GM23248 (cell line): ENCODE results near the gene OR2M3. TPM values are rescaled to one million over a fixed set of nuclear protein-coding genes. Genes with fewer than 3 reads are reported as not detected.

Experiments used
- DNase-seq: peaks from one replicate; pipeline ENCODE4 v3.0.0-alpha.2; 2015
- H2AFZ ChIP-seq: fragments of 200-600 bp; sonication (generic); 2 replicates; pipeline ENCODE4 v1.6.1; 2016; ENCODE audit warnings: antibody characterized with exemption
- H3F3A ChIP-seq: fragments of 200-600 bp; sonication (generic); 2 replicates; pipeline ENCODE4 v1.6.1; 2016; ENCODE audit warnings: mild to moderate bottlenecking, antibody characterized with exemption, mixed run types; ENCODE audit not compliant: insufficient read depth
- H3K27ac ChIP-seq: fragments of 200-600 bp; sonication (generic); 2 replicates; pipeline ENCODE4 v1.5.1; 2016; ENCODE audit warnings: mild to moderate bottlenecking
- H3K27me3 ChIP-seq: fragments of 200-600 bp; sonication (generic); replicated peaks from 2 replicates; pipeline ENCODE4 v1.6.1; 2016; ENCODE audit warnings: mild to moderate bottlenecking; ENCODE audit not compliant: insufficient read depth
- H3K36me3 ChIP-seq: fragments of 200-600 bp; sonication (generic); 2 replicates; pipeline ENCODE4 v1.6.1; 2016; ENCODE audit warnings: low read depth, mild to moderate bottlenecking
- H3K4me1 ChIP-seq: fragments of 200-600 bp; sonication (generic); 2 replicates; pipeline ENCODE4 v1.6.1; 2016; ENCODE audit warnings: mild to moderate bottlenecking; ENCODE audit not compliant: insufficient read depth
- H3K4me2 ChIP-seq: fragments of 200-600 bp; sonication (generic); one replicate; pipeline ENCODE4 v1.6.1; 2016; ENCODE audit warnings: mild to moderate bottlenecking; ENCODE audit not compliant: unreplicated experiment
- H3K4me3 ChIP-seq: fragments of 200-600 bp; sonication (generic); 2 replicates; pipeline ENCODE4 v1.5.1; 2016; ENCODE audit warnings: mild to moderate bottlenecking
- H3K79me2 ChIP-seq: fragments of 200-600 bp; sonication (generic); 2 replicates; pipeline ENCODE4 v1.6.1; 2016; ENCODE audit warnings: mild to moderate bottlenecking; ENCODE audit not compliant: insufficient read depth
- H3K9ac ChIP-seq: fragments of 200-600 bp; sonication (generic); 2 replicates; pipeline ENCODE4 v1.6.1; 2016; ENCODE audit warnings: mild to moderate bottlenecking
- H3K9me2 ChIP-seq: fragments of 200-600 bp; sonication (generic); 2 replicates; pipeline ENCODE4 v1.6.1; 2016; ENCODE audit warnings: mixed run types, mild to moderate bottlenecking, moderate library complexity; ENCODE audit not compliant: insufficient read depth
- H3K9me3 ChIP-seq: fragments of 200-600 bp; sonication (generic); one replicate; pipeline ENCODE4 v1.6.1; 2017; ENCODE audit warnings: low read depth
- H4K20me1 ChIP-seq: fragments of 200-600 bp; sonication (generic); 2 replicates; pipeline ENCODE4 v1.6.0; 2016; ENCODE audit not compliant: insufficient read depth
- EZH2 ChIP-seq: fragments of 200-600 bp; sonication (generic); IDR thresholded peaks from 2 replicates; pipeline ENCODE4 v1.6.1; 2018; ENCODE audit warnings: antibody characterized with exemption, mild to moderate bottlenecking; ENCODE audit not compliant: insufficient read depth, poor library complexity, severe bottlenecking
- EZH2phosphoT487 ChIP-seq: fragments of 200-600 bp; sonication (generic); IDR thresholded peaks from 2 replicates; pipeline ENCODE4 v1.6.1; 2018; ENCODE audit warnings: antibody characterized with exemption, moderate library complexity, mild to moderate bottlenecking, low read depth; ENCODE audit not compliant: insufficient read depth
- WGBS, 2 experiments: methylation state at CpG; one replicate each; pipeline ENCODE4 v1.1.6; 2015 to 2017; ENCODE audit warnings: low lambda C conversion rate in 2 of 2, low coverage in 1 of 2; ENCODE audit errors: missing lambda C conversion rate in 2 of 2; 5-methylcytosine and 5-hydroxymethylcytosine counted together
- in situ Hi-C: fragments of 300-500 bp; cut with MboI; formaldehyde crosslinking; loops from 2 replicates; pipeline ENCODE4 v1.15.0; 2020
- polyA plus RNA-seq: library from polyadenylated mRNA; unstranded; fragments of >200 nt; fragmentation: Nextera tagmentation; extraction: Ambion mirVana; gene quantifications from 2 replicates; pipeline ENCODE4 v1.2.1, GENCODE V29; 2016
- total RNA-seq: library from RNA; depleted of rRNA; stranded (reverse); fragments of >200 nt; shearing (Covaris generic); gene quantifications from 2 replicates; pipeline ENCODE4 v1.2.3, GENCODE V29; 2014

The OR2M3 gene
- total and polyA plus RNA-seq, 2 experiments from 2014 or later, result not detected

DNA sequence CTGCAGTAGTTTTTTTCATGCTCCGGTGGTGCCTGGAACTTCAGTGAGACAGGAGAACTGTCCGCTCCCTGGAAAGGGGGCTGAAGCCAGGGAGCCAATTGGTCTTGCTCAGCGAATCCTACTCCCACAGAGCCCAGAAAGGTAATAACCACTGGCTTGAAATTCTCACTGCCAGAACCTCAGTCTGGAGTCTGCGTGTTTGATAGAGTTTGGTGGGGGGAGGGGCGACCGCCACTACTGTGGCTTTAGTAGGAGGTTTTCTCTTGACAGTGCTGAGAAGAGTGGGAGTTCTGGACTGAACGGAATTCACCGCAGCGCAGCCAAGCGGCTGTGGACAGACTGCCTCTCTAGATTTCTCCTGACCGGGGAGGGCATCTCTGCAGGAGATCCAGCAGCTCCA lies 8.0 kb upstream of the OR2M3 start:
- H3K27me3 ChIP-seq, result no peaks in the 10 kb centered on the region
- no peaks in the 10 kb centered on the region for H3F3A ChIP-seq
- no peak overlapping the region for H3K4me2 ChIP-seq
- H3K9ac ChIP-seq, result no peak overlapping the region
- no peaks in the 10 kb centered on the region for H3K36me3 ChIP-seq
- H3K79me2 ChIP-seq, result no peaks in the 10 kb centered on the region
- TF ChIP-seq EZH2, result no peak
- no peak for TF ChIP-seq EZH2phosphoT487
- no peak overlapping the region for H3K27ac ChIP-seq
- DNase-seq, result no peak
- H2AFZ ChIP-seq, result no peak overlapping the region
- H3K9me2 ChIP-seq, result no peaks in the 10 kb centered on the region
- no peak overlapping the region for H3K4me3 ChIP-seq
- in situ Hi-C loops, result no loop called here
- H4K20me1 ChIP-seq, result no peaks in the 10 kb centered on the region
- H3K4me1 ChIP-seq, result no peaks in the 10 kb centered on the region
- 38% methylated on average over 11 of the region's 11 CpGs for WGBS, 2 experiments
- H3K9me3 ChIP-seq, result no peaks in the 10 kb centered on the region

DNA sequence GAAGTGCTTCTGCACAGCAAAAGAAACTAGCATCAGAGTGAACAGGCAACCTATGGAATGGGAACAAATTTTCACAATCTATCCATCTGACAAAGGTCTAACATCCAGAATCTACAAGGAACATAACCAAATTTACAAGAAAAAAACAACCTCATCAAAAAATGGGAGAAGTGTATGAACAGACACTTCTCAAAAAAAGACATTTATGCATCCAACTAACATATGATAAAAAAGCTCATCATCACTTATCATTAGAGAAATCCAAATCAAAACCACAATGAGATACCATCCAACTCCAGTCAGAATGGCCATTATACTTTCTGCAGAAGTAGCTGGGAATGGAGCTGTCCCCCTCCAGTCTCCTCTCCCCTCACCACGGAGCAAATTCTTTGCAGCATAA lies 2.9 kb upstream of the OR2M3 start:
- Histone ChIP-seq H3K4me3 (no peak overlapping the region), H3K9me3 (no peaks in the 10 kb centered on the region), H3K4me2 (no peak overlapping the region), H2AFZ (no peak overlapping the region), H3K36me3 (no peaks in the 10 kb centered on the region), H3F3A (no peaks in the 10 kb centered on the region), H3K4me1 (no peaks in the 10 kb centered on the region), H3K9ac (no peak overlapping the region), H4K20me1 (no peaks in the 10 kb centered on the region), H3K27ac (no peak overlapping the region), H3K27me3 (no peaks in the 10 kb centered on the region), H3K9me2 (no peaks in the 10 kb centered on the region), H3K79me2 (no peaks in the 10 kb centered on the region)
- 3 to 4% methylated on average over 1 of the region's 1 CpG for WGBS, 2 experiments
- TF ChIP-seq EZH2, result no peak
- DNase-seq, result no peak
- in situ Hi-C loops, result no loop called here

DNA sequence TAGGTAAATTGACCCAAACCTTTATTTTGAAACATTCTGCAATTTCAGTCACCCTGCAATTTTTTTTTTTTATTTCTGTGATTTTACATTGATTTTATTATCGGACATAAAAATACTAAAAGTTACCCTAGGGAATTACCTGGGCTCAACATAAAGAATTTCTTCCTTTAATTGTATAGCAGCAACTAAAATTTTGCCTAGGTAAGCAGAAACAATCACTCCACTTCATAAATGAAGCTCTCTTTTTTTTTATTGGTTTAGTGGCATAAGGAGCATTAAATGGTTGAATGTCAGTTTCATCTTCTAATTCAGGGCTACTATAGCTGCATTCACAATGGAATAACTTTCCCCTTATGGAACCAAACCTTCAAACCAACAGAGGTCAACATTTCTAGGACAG lies 18.8 kb downstream of the OR2M3 start:
- no peak overlapping the region for H3K4me3 ChIP-seq
- no peaks in the 10 kb centered on the region for H3F3A ChIP-seq
- no peak overlapping the region for H2AFZ ChIP-seq
- H4K20me1 ChIP-seq, result no peaks in the 10 kb centered on the region
- no peak overlapping the region for H3K9ac ChIP-seq
- H3K4me2 ChIP-seq, result no peak overlapping the region
- H3K27me3 ChIP-seq, result no peaks in the 10 kb centered on the region
- in situ Hi-C loops, result no loop called here
- DNase-seq, result no peak
- TF ChIP-seq EZH2phosphoT487 (no peak), EZH2 (no peak)
- no peaks in the 10 kb centered on the region for H3K36me3 ChIP-seq
- no peaks in the 10 kb centered on the region for H3K9me3 ChIP-seq
- 61 to 63% methylated on average over 1 of the region's 1 CpG for WGBS, 2 experiments
- H3K27ac ChIP-seq, result no peak overlapping the region
- no peaks in the 10 kb centered on the region for H3K79me2 ChIP-seq
- H3K4me1 ChIP-seq, result no peaks in the 10 kb centered on the region
- H3K9me2 ChIP-seq, result no peaks in the 10 kb centered on the region

- WGBS, 2 experiments, result 16 to 33% methylated on average over 1 of the region's 1 CpG
- TF ChIP-seq EZH2phosphoT487, result no peak
- no peak for TF ChIP-seq EZH2
- Histone ChIP-seq H2AFZ (no peak overlapping the region), H4K20me1 (no peaks in the 10 kb centered on the region), H3K9ac (no peak overlapping the region), H3K36me3 (no peaks in the 10 kb centered on the region), H3K27me3 (no peaks in the 10 kb centered on the region), H3K4me1 (no peaks in the 10 kb centered on the region), H3K9me3 (no peaks in the 10 kb centered on the region), H3K4me3 (no peak overlapping the region), H3F3A (no peaks in the 10 kb centered on the region), H3K79me2 (no peaks in the 10 kb centered on the region), H3K27ac (no peak overlapping the region), H3K4me2 (no peak overlapping the region), H3K9me2 (no peaks in the 10 kb centered on the region)
- in situ Hi-C loops, result no loop called here
- DNase-seq, result no peak
Observed at GRCh38 chr1:248225537-248225936, 28.5 kb downstream of the OR2M3 start.

DNA sequence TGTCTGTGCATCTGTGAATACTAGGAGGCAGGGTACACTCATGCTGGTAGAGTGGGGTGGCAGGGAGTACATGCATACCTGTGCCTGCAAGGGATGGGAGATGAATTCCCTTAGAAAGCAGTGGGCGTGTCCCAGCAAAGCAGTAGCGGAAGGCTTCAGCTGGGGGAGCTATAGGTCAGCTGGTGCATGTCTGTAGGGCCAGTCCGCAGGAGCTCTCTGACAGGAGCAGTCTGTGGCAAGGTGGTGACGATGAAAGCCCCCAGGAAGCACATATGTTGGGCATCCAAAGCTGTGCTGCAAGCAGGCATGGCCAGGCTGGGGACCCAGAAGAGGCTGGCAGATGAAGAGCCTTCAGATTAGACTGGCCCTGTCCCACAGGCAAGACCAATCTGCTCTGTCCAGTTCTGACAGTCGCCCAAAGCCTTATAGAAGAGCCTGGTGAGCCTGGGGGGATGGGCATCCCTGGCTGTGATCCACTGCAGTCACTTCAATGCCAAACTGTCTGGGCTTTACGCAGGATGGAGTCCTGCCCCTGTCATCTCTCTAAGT lies 32.4 kb downstream of the OR2M3 start:
- TF ChIP-seq EZH2phosphoT487, result no peak
- no peak for TF ChIP-seq EZH2
- H3K79me2 ChIP-seq, result no peaks in the 10 kb centered on the region
- H3K4me1 ChIP-seq, result no peaks in the 10 kb centered on the region
- in situ Hi-C loops, result no loop called here
- H3F3A ChIP-seq, result no peaks in the 10 kb centered on the region
- DNase-seq, result no peak
- H3K9me2 ChIP-seq, result no peaks in the 10 kb centered on the region
- H3K27me3 ChIP-seq, result no peaks in the 10 kb centered on the region
- H3K4me2 ChIP-seq, result no peak overlapping the region
- H3K4me3 ChIP-seq, result no peak overlapping the region
- H3K9ac ChIP-seq, result no peak overlapping the region
- no peaks in the 10 kb centered on the region for H3K9me3 ChIP-seq
- no peak overlapping the region for H2AFZ ChIP-seq
- H3K36me3 ChIP-seq, result no peaks in the 10 kb centered on the region
- H4K20me1 ChIP-seq, result no peaks in the 10 kb centered on the region
- 20 to 23% methylated on average over 6 of the region's 6 CpGs for WGBS, 2 experiments
- H3K27ac ChIP-seq, result no peak overlapping the region
